HL-60 (cell line): Measurements from ENCODE around the gene SIGLECL1.

Experiments
- CTCF ChIP-seq: IDR thresholded peaks from one replicate; pipeline ENCODE4 v1.5.1; 2011; ENCODE audit warnings: low read length, control low read depth, inconsistent platforms; ENCODE audit not compliant: insufficient read depth
- GABPA ChIP-seq: IDR thresholded peaks from 2 replicates; pipeline ENCODE4 v1.6.1; 2012; ENCODE audit warnings: low read depth
- POLR2AphosphoS5 ChIP-seq: IDR thresholded peaks from 2 replicates; pipeline ENCODE4 v1.6.1; 2012; ENCODE audit warnings: low read depth
- REST ChIP-seq: IDR thresholded peaks from 2 replicates; pipeline ENCODE4 v1.6.1; 2012; ENCODE audit warnings: low read depth; ENCODE audit not compliant: insufficient replicate concordance
- SPI1 ChIP-seq: IDR thresholded peaks from 2 replicates; pipeline ENCODE4 v1.6.1; 2012; ENCODE audit warnings: low read depth, mild to moderate bottlenecking, borderline replicate concordance

- TF ChIP-seq POLR2AphosphoS5 (no peak), CTCF (no peak), REST (no peak), SPI1 (no peak), GABPA (no peak)
Measured at GRCh38 chr19:51252306-51253079, 1.6 kb downstream of the SIGLECL1 start.
